ENCODE results near the gene SLC5A9. TPM values are rescaled to one million over a fixed set of nuclear protein-coding genes. Genes with fewer than 3 reads are reported as not detected.

The SLC5A9 gene
- total and polyA plus RNA-seq, 2 experiments from 2014 or later = 0.10 TPM

DNA sequence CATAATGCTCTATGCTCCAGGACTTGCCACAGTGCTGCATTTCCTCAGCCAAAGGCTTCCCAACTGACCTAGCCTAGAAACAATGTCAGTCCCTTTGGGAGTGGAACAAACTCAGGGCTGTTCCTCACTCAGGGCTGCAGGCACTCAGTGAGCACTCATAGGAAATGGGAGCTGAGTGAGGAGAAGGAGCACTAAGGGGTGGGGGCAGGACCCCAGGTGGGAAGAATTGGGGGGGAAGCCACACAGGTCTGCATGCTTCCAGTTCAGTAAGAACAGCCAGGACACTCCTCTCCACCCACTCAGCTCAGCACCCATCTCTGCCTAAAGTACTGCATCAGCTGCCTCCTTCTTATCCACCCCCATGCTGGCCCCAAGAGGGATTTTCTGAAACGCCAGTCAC lies 7.3 kb upstream of the SLC5A9 start (continued):
- TF ChIP-seq, protein P1, sequence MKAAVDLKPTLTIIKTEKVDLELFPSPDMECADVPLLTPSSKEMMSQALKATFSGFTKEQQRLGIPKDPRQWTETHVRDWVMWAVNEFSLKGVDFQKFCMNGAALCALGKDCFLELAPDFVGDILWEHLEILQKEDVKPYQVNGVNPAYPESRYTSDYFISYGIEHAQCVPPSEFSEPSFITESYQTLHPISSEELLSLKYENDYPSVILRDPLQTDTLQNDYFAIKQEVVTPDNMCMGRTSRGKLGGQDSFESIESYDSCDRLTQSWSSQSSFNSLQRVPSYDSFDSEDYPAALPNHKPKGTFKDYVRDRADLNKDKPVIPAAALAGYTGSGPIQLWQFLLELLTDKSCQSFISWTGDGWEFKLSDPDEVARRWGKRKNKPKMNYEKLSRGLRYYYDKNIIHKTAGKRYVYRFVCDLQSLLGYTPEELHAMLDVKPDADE (IDR thresholded peaks at IDR 0.05) = no peak
- TF ChIP-seq POLR2AphosphoS5 (IDR thresholded peaks at IDR 0.05; ENCODE audit: low read depth) = no peak
- TF ChIP-seq CREB1 (CRISPR knock-in tag; IDR thresholded peaks at IDR 0.05; ENCODE audit: low read depth) = no peak
- no peak for TF ChIP-seq ZNF331 (CRISPR knock-in tag; IDR thresholded peaks at IDR 0.05; ENCODE audit: low read depth)
- TF ChIP-seq REST (IDR thresholded peaks at IDR 0.05; ENCODE audit: unreplicated experiment) = no peak
- TF ChIP-seq CTCF (conservative IDR thresholded peaks at IDR 0.05; ENCODE audit: low read depth in 2 of 2) = no peak
- no peak for TF ChIP-seq STAT1 (IDR thresholded peaks at IDR 0.05; ENCODE audit: unreplicated experiment)
- no peak for TF ChIP-seq NANOG (IDR thresholded peaks at IDR 0.05; ENCODE audit: borderline replicate concordance)

DNA sequence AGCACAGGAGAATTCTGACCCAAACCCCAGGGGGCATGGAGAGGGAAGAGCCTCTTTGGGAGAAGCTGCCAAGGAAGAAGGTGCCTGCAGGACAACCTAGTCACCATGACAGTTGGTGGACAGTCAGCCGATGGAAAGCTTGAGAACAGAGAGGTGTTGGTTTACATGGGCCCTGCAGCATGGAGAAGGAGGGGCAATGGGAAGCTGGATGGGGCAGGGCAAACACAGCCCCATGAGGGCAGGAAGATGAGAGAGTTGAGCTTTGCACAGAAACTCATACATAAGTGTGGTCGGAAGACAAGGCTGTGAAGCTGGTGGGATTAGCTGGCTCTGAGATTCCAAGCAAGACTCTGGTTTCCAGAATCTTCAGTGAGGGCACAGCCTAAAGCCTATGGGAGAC lies 6.6 kb upstream of the SLC5A9 start:
- no peaks in the 10 kb centered on the region for H3K27me3 ChIP-seq (ENCODE audit: insufficient read depth)
- Mint-ChIP-seq H3K4me1 (peaks cover 21% of the 10 kb centered on the region), H3K9me3 (peaks cover 15% of the 10 kb centered on the region), H3K4me3 (no peak overlapping the region), H3K27me3 (ENCODE audit: insufficient read depth, low read depth, poor library complexity) (peaks cover 6% of the 10 kb centered on the region), H3K27ac (no peak overlapping the region), H3K36me3 (ENCODE audit: low read depth) (peaks cover 16% of the 10 kb centered on the region)
- no peak overlapping the region for H3K4me3 ChIP-seq
- H3K27ac ChIP-seq (ENCODE audit: low read depth) = no peak overlapping the region
- DNase-seq (ENCODE audit: low spot score) = no peak
- peaks cover 4% of the 10 kb centered on the region; the same call in 1 of the 2 replicates for H3K4me1 ChIP-seq (ENCODE audit: insufficient read depth)
- TF ChIP-seq STAT1 (IDR thresholded peaks at IDR 0.05; ENCODE audit: unreplicated experiment) = no peak
- no peak for TF ChIP-seq EZH2 (IDR thresholded peaks at IDR 0.05; ENCODE audit: low read depth, unreplicated experiment)
- H4K20me1 ChIP-seq (replicated peaks; ENCODE audit: insufficient read depth) = no peaks in the 10 kb centered on the region
- H3K36me3 ChIP-seq (ENCODE audit: insufficient read depth) = no peaks in the 10 kb centered on the region
- H3K4me2 ChIP-seq = no peak overlapping the region
- no peaks in the 10 kb centered on the region for H3F3A ChIP-seq (replicated peaks; ENCODE audit: low read depth)
- no peak overlapping the region for H2AFZ ChIP-seq
- no peaks in the 10 kb centered on the region for H3K79me2 ChIP-seq (replicated peaks; ENCODE audit: insufficient read depth)
- ATAC-seq = no peak
- H3K9me2 ChIP-seq (ENCODE audit: insufficient read depth) = peaks cover 14% of the 10 kb centered on the region

All from GM23338 (cell line).